Esophagus squamous epithelium (tissue), 5 donors: Measurements from ENCODE around the gene MAP3K21. TPM values are rescaled to one million over a fixed set of nuclear protein-coding genes. Genes with fewer than 3 reads are reported as not detected.
A peak's percentile ranks its signal among the peaks of the same experiment; 100 is the strongest.

Experiments used
- DNase-seq: peaks from one replicate; lab custom pipeline; 2025; lab: John Stamatoyannopoulos, UW
- H3K27ac ChIP-seq, 4 donors: fragments of 200-600 bp; sonication (generic); one replicate each; pipeline ENCODE4 v1.5.1; 2016 to 2019; ENCODE audit warnings: mild to moderate bottlenecking in 1 of 4
- H3K27me3 ChIP-seq, 4 donors: fragments of 200-600 bp; sonication (generic); 1 replicate in 3 of 4; 2 replicates in 1 of 4; pipeline versions ENCODE4 v1.5.1 to v1.6.0; 2017 to 2021; ENCODE audit warnings: antibody characterized with exemption in 1 of 4
- H3K36me3 ChIP-seq, 3 donors: fragments of 200-600 bp; sonication (generic); one replicate each; pipeline ENCODE4 v1.5.1; 2016 to 2019
- H3K4me1 ChIP-seq, 3 donors: fragments of 200-600 bp; sonication (generic); one replicate each; pipeline ENCODE4 v1.5.1; 2017 to 2019
- H3K4me3 ChIP-seq, 4 donors: fragments of 200-600 bp; sonication (generic); 1 replicate in 3 of 4; 2 replicates in 1 of 4; pipeline ENCODE4 v1.5.1; 2016 to 2019; ENCODE audit warnings: mild to moderate bottlenecking in 2 of 4, moderate library complexity in 1 of 4
- H3K9me3 ChIP-seq, 3 donors: fragments of 200-600 bp; sonication (generic); one replicate each; pipeline ENCODE4 v1.5.1; 2016 to 2019
- CTCF ChIP-seq, 6 experiments: fragments of 450-650 bp in 4 of 6; fragments of 200-600 bp in 2 of 6; sonication (generic) in 2 of 6; IDR thresholded peaks; one replicate each; pipeline ENCODE4 v1.5.1; 2016 to 2019; ENCODE audit warnings: antibody characterized with exemption in 6 of 6, mild to moderate bottlenecking in 4 of 6, moderate library complexity in 4 of 6
- POLR2A ChIP-seq, 4 donors: fragments of 450-650 bp; IDR thresholded peaks; one replicate each; pipeline ENCODE4 v1.6.1; 2017; ENCODE audit warnings: antibody characterized with exemption in 4 of 4, mild to moderate bottlenecking in 4 of 4, moderate library complexity in 3 of 4
- WGBS, 2 donors: methylation state at CpG; one replicate each; pipeline ENCODE4 v1.1.5; 2018; 5-methylcytosine and 5-hydroxymethylcytosine counted together
- intact Hi-C: fragments of 100-400 bp; cut with DNase I; formaldehyde crosslinking; loops from one replicate; pipeline ENCODE4 v1.15.0; 2022
- total RNA-seq, 4 donors: library from RNA; depleted of rRNA; stranded (reverse); fragments of >200 nt; gene quantifications; one replicate each; pipeline ENCODE4 v1.1.0, GENCODE V29; 2016
- donor health status: DM: yes; HTN: yes; CAD: no.

The MAP3K21 gene
- total RNA-seq, 4 donors from 2014 or later: 2.4 to 8.4 (median 4.8) TPM

GRCh38 chr1:233326319-233326718 is 1.2 kb upstream of the MAP3K21 start:
- H3K9me3 ChIP-seq: no peaks in the 10 kb centered on the region
- TF ChIP-seq CTCF (IDR thresholded peaks at IDR 0.05): no peak
- H3K4me3 ChIP-seq: no peak overlapping the region
- H3K27ac ChIP-seq: no peak overlapping the region
- peaks cover 6 to 38% (median 16%) of the 10 kb centered on the region in 3 donors for H3K4me1 ChIP-seq
- no peak for DNase-seq
- intact Hi-C loops: no loop called here
- H3K36me3 ChIP-seq: no peaks in the 10 kb centered on the region
- H3K27me3 ChIP-seq: peaks cover 0 to 27% (median 0%) of the 10 kb centered on the region in 4 donors

GRCh38 chr1:233326811-233327650 is 493 bp upstream of the MAP3K21 start:
- Histone ChIP-seq H3K27me3 (peaks cover 0 to 27% (median 0%) of the 10 kb centered on the region in 4 donors), H3K4me1 (peaks cover 6 to 38% (median 16%) of the 10 kb centered on the region in 3 donors), H3K36me3 (no peaks in the 10 kb centered on the region), H3K9me3 (no peaks in the 10 kb centered on the region), H3K4me3 (peak overlapping the region; percentile 61 to 85 (median 72)), H3K27ac (peak overlapping the region in 3 of 4 donors; percentile 60 to 80 (median 66))
- WGBS, 2 donors: 5% methylated on average over 18 to 21 of the region's 49 CpGs
- TF ChIP-seq POLR2A (IDR thresholded peaks at IDR 0.05) (no peak), CTCF (IDR thresholded peaks at IDR 0.05) (no peak)
- DNase-seq: peak; percentile 66
- intact Hi-C loops: no loop called here

GRCh38 chr1:233328142-233328921 is 808 bp downstream of the MAP3K21 start:
- TF ChIP-seq POLR2A (IDR thresholded peaks at IDR 0.05) (no peak), CTCF (IDR thresholded peaks at IDR 0.05) (no peak)
- H3K36me3 ChIP-seq: no peaks in the 10 kb centered on the region
- WGBS, 2 donors: 7% methylated on average over 3 of the region's 96 CpGs; no CpG with 5 or more reads in 1 of the 2 donors
- H3K9me3 ChIP-seq: no peaks in the 10 kb centered on the region
- peak overlapping the region; percentile 61 to 85 (median 72) for H3K4me3 ChIP-seq
- DNase-seq: no peak
- intact Hi-C loops: no loop called here
- H3K27ac ChIP-seq: peak overlapping the region; percentile 60 to 80 (median 68)
- H3K27me3 ChIP-seq: peaks cover 0 to 27% (median 0%) of the 10 kb centered on the region in 4 donors
- peaks cover 6 to 38% (median 16%) of the 10 kb centered on the region in 3 donors for H3K4me1 ChIP-seq

GRCh38 chr1:233331676-233332519 is 4.4 kb downstream of the MAP3K21 start:
- 81 to 86% methylated on average over 8 of the region's 8 CpGs for WGBS, 2 donors
- no peak overlapping the region for H3K27ac ChIP-seq
- peaks cover 0 to 33% (median 0%) of the 10 kb centered on the region in 4 donors for H3K27me3 ChIP-seq
- H3K4me1 ChIP-seq: peaks cover 6 to 35% (median 16%) of the 10 kb centered on the region in 3 donors
- no peak for DNase-seq
- H3K36me3 ChIP-seq: no peaks in the 10 kb centered on the region
- H3K9me3 ChIP-seq: no peaks in the 10 kb centered on the region
- TF ChIP-seq POLR2A (IDR thresholded peaks at IDR 0.05): no peak
- TF ChIP-seq CTCF (IDR thresholded peaks at IDR 0.05): no peak
- intact Hi-C loops: no loop called here
- no peak overlapping the region for H3K4me3 ChIP-seq
